GM20431 (cell line): ENCODE data around the gene NDOR1.

Experiments
- in situ Hi-C: fragments of 300-500 bp; cut with MseI, MboI; formaldehyde crosslinking; loops from one replicate; pipeline ENCODE4 v1.15.0; 2020; ENCODE audit warnings: low sequenced_read_pairs; ENCODE audit not compliant: unreplicated experiment

Gene NDOR1

GRCh38 chr9:137228968-137229896 is 23.7 kb downstream of the NDOR1 start:
- in situ Hi-C loops = loop anchor here (10.0 kb wide), 1 partner anchor 104 kb away; no protein-coding TSS in a partner anchor

- in situ Hi-C loops = loop anchor here (10.0 kb wide), 2 partner anchors 105 to 125 kb away; no protein-coding TSS in a partner anchor
These were observed 24.6 kb downstream of the NDOR1 start for GRCh38 chr9:137229903-137230704.

- in situ Hi-C loops = loop anchor here (10.0 kb wide), 1 partner anchor 126 kb away; no protein-coding TSS in a partner anchor
These were observed 25.3 kb downstream of the NDOR1 start, which contains the start of gene SLC34A3 for GRCh38 chr9:137230705-137231371. SLC34A3 (plus strand) TSS chr9:137230901; CDS start chr9:137231703, 802 bp downstream.

- in situ Hi-C loops = loop anchor here (10.0 kb wide), 1 partner anchor 127 kb away; no protein-coding TSS in a partner anchor
These were observed 26.0 kb downstream of the NDOR1 start for GRCh38 chr9:137231372-137232039.

GRCh38 chr9:137232101-137232500 is 26.6 kb downstream of the NDOR1 start:
- in situ Hi-C loops = loop anchor here (10.0 kb wide), 1 partner anchor 127 kb away; no protein-coding TSS in a partner anchor

- in situ Hi-C loops = loop anchor here (10.0 kb wide), 1 partner anchor 128 kb away; no protein-coding TSS in a partner anchor
These were observed 27.0 kb downstream of the NDOR1 start for GRCh38 chr9:137232510-137232909.

GRCh38 chr9:137233143-137233980 is 27.9 kb downstream of the NDOR1 start:
- in situ Hi-C loops = loop anchor here (10.0 kb wide), 1 partner anchor 129 kb away; no protein-coding TSS in a partner anchor

- in situ Hi-C loops = loop anchor here (10.0 kb wide), 1 partner anchor 129 kb away; no protein-coding TSS in a partner anchor
These were observed 28.7 kb downstream of the NDOR1 start for GRCh38 chr9:137234055-137234697.

GRCh38 chr9:137234758-137235423 is 29.4 kb downstream of the NDOR1 start:
- in situ Hi-C loops = loop anchor here (10.0 kb wide), 1 partner anchor 130 kb away; no protein-coding TSS in a partner anchor

- in situ Hi-C loops = loop anchor here (10.0 kb wide), 1 partner anchor 131 kb away; no protein-coding TSS in a partner anchor
These were observed 30.1 kb downstream of the NDOR1 start for GRCh38 chr9:137235424-137236237.

GRCh38 chr9:137236238-137236935 is 30.9 kb downstream of the NDOR1 start:
- in situ Hi-C loops = loop anchor here (10.0 kb wide), 1 partner anchor 132 kb away; no protein-coding TSS in a partner anchor

- in situ Hi-C loops = loop anchor here (10.0 kb wide), 1 partner anchor 132 kb away; no protein-coding TSS in a partner anchor
These were observed 31.5 kb downstream of the NDOR1 start for GRCh38 chr9:137236936-137237421.

GRCh38 chr9:137237759-137238726 is 32.5 kb downstream of the NDOR1 start:
- in situ Hi-C loops = loop anchor here (10.0 kb wide), 1 partner anchor 133 kb away; no protein-coding TSS in a partner anchor

- in situ Hi-C loops = loop anchor here (10.0 kb wide), 1 partner anchor 135 kb away; no protein-coding TSS in a partner anchor
These were observed 34.2 kb downstream of the NDOR1 start for GRCh38 chr9:137239541-137240200.
